SU-DHL-6 (cell line): ENCODE data around the gene VPS29.
A peak's percentile ranks its signal among the peaks of the same experiment; 100 is the strongest.

Source experiments
- H2AFZ ChIP-seq: fragments of 200-600 bp; sonication (generic); 2 replicates; pipeline ENCODE4 v1.6.1; 2014; ENCODE audit warnings: low read depth, mild to moderate bottlenecking, moderate library complexity, mixed read lengths, antibody characterized with exemption, low read length; ENCODE audit not compliant: severe bottlenecking
- H3F3A ChIP-seq: fragments of 200-600 bp; shearing (Covaris generic); 2 replicates; pipeline ENCODE4 v1.6.0; 2016; ENCODE audit warnings: antibody characterized with exemption, mild to moderate bottlenecking; ENCODE audit not compliant: insufficient read depth
- H3K27ac ChIP-seq: fragments of 200-600 bp; sonication (generic); 2 replicates; pipeline ENCODE4 v1.5.1; 2016; ENCODE audit warnings: low read depth, mild to moderate bottlenecking, low read length, moderate library complexity, mixed read lengths
- H3K27me3 ChIP-seq: fragments of 200-600 bp; sonication (generic), shearing (Covaris generic); 2 replicates; pipeline ENCODE4 v1.6.0; 2014; ENCODE audit warnings: mild to moderate bottlenecking, low read length
- H3K36me3 ChIP-seq: fragments of 200-600 bp; sonication (generic); 2 replicates; pipeline ENCODE4 v1.6.1; 2014; ENCODE audit warnings: mild to moderate bottlenecking, low read length, mixed read lengths
- H3K4me2 ChIP-seq: fragments of 300-600, 200-600 bp; shearing (Covaris generic), sonication (generic); 2 replicates; pipeline ENCODE4 v1.6.0; 2014; ENCODE audit warnings: low read length, low read depth, mild to moderate bottlenecking; ENCODE audit not compliant: poor library complexity, severe bottlenecking
- H3K4me3 ChIP-seq: fragments of 200-600 bp; sonication (generic); 2 replicates; pipeline ENCODE4 v1.5.1; 2014; ENCODE audit warnings: antibody characterized with exemption, low read length, mild to moderate bottlenecking, mixed read lengths; ENCODE audit not compliant: insufficient read depth, poor library complexity, severe bottlenecking
- H3K79me2 ChIP-seq: fragments of 200-600 bp; sonication (generic); 2 replicates; pipeline ENCODE4 v1.6.1; 2014; ENCODE audit warnings: mild to moderate bottlenecking, low read length, moderate library complexity; ENCODE audit not compliant: insufficient read depth
- H3K9ac ChIP-seq: fragments of 200-600 bp; sonication (generic); 2 replicates; pipeline ENCODE4 v1.7.0; 2014; ENCODE audit warnings: mild to moderate bottlenecking, low read length
- H3K9me2 ChIP-seq: fragments of 200-600 bp; sonication (generic); replicated peaks from 2 replicates; pipeline ENCODE4 v1.6.1; 2014; ENCODE audit warnings: low read length; ENCODE audit not compliant: insufficient read depth
- H3K9me3 ChIP-seq: fragments of 200-600 bp; sonication (generic); 2 replicates; pipeline ENCODE4 v1.6.1; 2014; ENCODE audit warnings: low read length, mixed read lengths; ENCODE audit not compliant: insufficient read depth
- H4K20me1 ChIP-seq: fragments of 200-600 bp; sonication (generic); 2 replicates; pipeline ENCODE4 v1.6.1; 2014; ENCODE audit warnings: low read depth, mild to moderate bottlenecking, antibody characterized with exemption, low read length, moderate library complexity, mixed read lengths
- CTCF ChIP-seq: fragments of 200-600 bp; sonication (generic); IDR thresholded peaks from one replicate; pipeline ENCODE4 v1.5.1; 2017; ENCODE audit warnings: antibody characterized with exemption, mild to moderate bottlenecking, low read length, moderate library complexity; ENCODE audit not compliant: insufficient read depth, poor library complexity, severe bottlenecking
- EZH2phosphoT487 ChIP-seq: fragments of 200-600 bp; sonication (generic), shearing (Covaris generic); conservative IDR thresholded peaks from 2 replicates; pipeline ENCODE4 v1.6.1; 2018; ENCODE audit warnings: mild to moderate bottlenecking, antibody characterized with exemption, low read length, moderate library complexity, mixed read lengths

The VPS29 gene

GRCh38 chr12:110501752-110502738 lies at the start of gene VPS29, which contains the start of gene RAD9B:
VPS29 (minus strand) TSS chr12:110502111; CDS start chr12:110502051, 60 bp downstream.
RAD9B (plus strand) TSS chr12:110502331; CDS start chr12:110502338, 7 bp downstream.
- H3K9me2 ChIP-seq, result no peaks in the 10 kb centered on the region
- no peaks in the 10 kb centered on the region for H4K20me1 ChIP-seq
- peak within 1 kb of the TSS; percentile 75 for H2AFZ ChIP-seq
- H3K27ac ChIP-seq, result peak within 1 kb of the TSS; percentile 73
- peak within 1 kb of the TSS; percentile 89 for H3K4me3 ChIP-seq
- TF ChIP-seq EZH2phosphoT487 (no peak), CTCF (no peak)
- H3F3A ChIP-seq, result peaks cover 37% of the 10 kb centered on the region
- H3K4me2 ChIP-seq, result peak within 1 kb of the TSS; percentile 81
- H3K9me3 ChIP-seq, result no peaks in the 10 kb centered on the region
- peaks cover 41% of the 10 kb centered on the region for H3K79me2 ChIP-seq
- no peaks in the 10 kb centered on the region for H3K27me3 ChIP-seq
- H3K36me3 ChIP-seq, result peaks cover 11% of the 10 kb centered on the region
- H3K9ac ChIP-seq, result peak within 1 kb of the TSS; percentile 89

GRCh38 chr12:110550981-110551380 lies 49.1 kb upstream of the VPS29 start:
- H3K79me2 ChIP-seq, result peaks cover 92% of the 10 kb centered on the region
- H3K36me3 ChIP-seq, result 0 out of 2 replicates have a peak, but pooled peaks cover 11% of the 10 kb centered on the region

GRCh38 chr12:110549716-110550115 lies 47.8 kb upstream of the VPS29 start:
- no peak overlapping the region for H3K27ac ChIP-seq
- no peak overlapping the region for H3K9ac ChIP-seq
- H3K4me2 ChIP-seq, result no peak overlapping the region
- 0 out of 2 replicates have a peak, but pooled peaks cover 17% of the 10 kb centered on the region for H3K36me3 ChIP-seq
- H3K9me2 ChIP-seq, result no peaks in the 10 kb centered on the region
- no peaks in the 10 kb centered on the region for H3F3A ChIP-seq
- no peak overlapping the region for H2AFZ ChIP-seq
- TF ChIP-seq EZH2phosphoT487 (no peak), CTCF (no peak)
- H3K9me3 ChIP-seq, result no peaks in the 10 kb centered on the region
- H3K27me3 ChIP-seq, result no peaks in the 10 kb centered on the region
- no peak overlapping the region for H3K4me3 ChIP-seq
- no peaks in the 10 kb centered on the region for H4K20me1 ChIP-seq
- H3K79me2 ChIP-seq, result peaks cover 82% of the 10 kb centered on the region

More at GRCh38 chr12:110550981-110551380, 49.1 kb upstream of the VPS29 start:
- Histone ChIP-seq H3F3A (0 out of 2 replicates have a peak, but pooled peaks cover 1% of the 10 kb centered on the region), H3K4me3 (no peak overlapping the region), H4K20me1 (no peaks in the 10 kb centered on the region; the same call in 1 of the 2 replicates), H3K9me3 (no peaks in the 10 kb centered on the region), H3K4me2 (no peak overlapping the region), H3K9me2 (no peaks in the 10 kb centered on the region), H3K27me3 (no peaks in the 10 kb centered on the region), H3K27ac (no peak overlapping the region), H2AFZ (no peak overlapping the region), H3K9ac (no peak overlapping the region)
- TF ChIP-seq EZH2phosphoT487, result no peak
- no peak for TF ChIP-seq CTCF
